Pancreas (tissue), 10 donors: ENCODE data around the gene ITGAD. TPM values are rescaled to one million over a fixed set of nuclear protein-coding genes. Genes with fewer than 3 reads are reported as not detected.

Source experiments
- ATAC-seq, 4 donors: fragments of 200-7000 bp; cut with Tn5 transposase; one replicate each; pipeline versions ENCODE4 v1.8.0 to v1.9.1; 2020; ENCODE audit warnings: mild to moderate bottlenecking in 4 of 4, moderate library complexity in 4 of 4
- DNase-seq, 6 donors: peaks; one replicate each; pipeline ENCODE4 v3.0.0-alpha.2; 2020
- FAIRE-seq: peaks from 2 replicates; lab custom pipeline; 2012; peaks lifted over from hg19 to GRCh38; lab: Jason Lieb, UNC
- H3K27ac ChIP-seq, 4 donors: fragments of 200-600 bp; sonication (generic); 1 replicate in 3 of 4; 2 replicates in 1 of 4; pipeline versions ENCODE4 v1.5.0 to v1.8.0; 2020
- H3K27me3 ChIP-seq, 4 donors: fragments of 200-600 bp; one replicate each; pipeline ENCODE4 v1.8.0; 2021
- H3K36me3 ChIP-seq, 3 donors: fragments of 200-600 bp; sonication (generic) in 1 of 3; one replicate each; pipeline versions ENCODE4 v1.5.0 to v1.8.0; 2020 to 2021
- H3K4me1 ChIP-seq, 3 donors: fragments of 200-600 bp; one replicate each; pipeline ENCODE4 v1.8.0; 2021
- H3K4me3 ChIP-seq, 4 donors: fragments of 200-600 bp; sonication (generic) in 2 of 4; one replicate each; pipeline versions ENCODE4 v1.5.0 to v1.8.0; 2020 to 2021
- H3K9me3 ChIP-seq, 4 donors: fragments of 200-600 bp; one replicate each; pipeline ENCODE4 v1.8.0; 2021
- WGBS, 2 donors: extraction: QIAGEN DNeasy Blood & Tissue Kit; methylation state at CpG; one replicate each; pipeline ENCODE4 v1.1.7; 2013; 5-methylcytosine and 5-hydroxymethylcytosine counted together
- intact Hi-C, 3 donors: fragments of 100-400 bp; cut with DNase I; formaldehyde crosslinking; loops; one replicate each; pipeline versions ENCODE4 v1.11.1 to v1.14.2; 2022
- polyA plus RNA-seq, 2 donors: library from polyadenylated mRNA; stranded (reverse); fragments of 200-250 nt; gene quantifications; one replicate each; pipeline ENCODE4 v1.2.3, GENCODE V29; 2013
- total RNA-seq, 6 donors: library from RNA; stranded (reverse); fragmentation: NEBNext Ultra II Directional in 4 of 6; extraction: Animal tissue kit (Norgen Biotek cat#: 25700) in 4 of 6; gene quantifications; one replicate each; pipeline versions ENCODE4 v1.2.1 to v1.2.4, GENCODE V29; 2021 to 2023
- TF ChIP-seq, protein P1 (sequence below), 4 donors: fragments of 200-600 bp; sonication (generic) in 3 of 4; IDR thresholded peaks; one replicate each; pipeline versions ENCODE4 v1.5.0 to v1.8.0; 2021; ENCODE audit warnings: antibody characterized with exemption in 4 of 4
- donor health status: healthy with polysubstance abuse.
- donor health status: DM: no; HTN: no; CAD: no; lungs with moderate emphysema.
- donor health status: DM: no; HTN: no; CAD: no.
- donor health status: control.
- donor health status: control.
- donor health status: Bipolar disorder and iron deficiency.
- donor health status: DM: yes; HTN: yes; CAD: no.
- donor health status: DM: no; HTN: no; CAD: no.
- donor health status: DM: no; HTN: no; CAD: no.
- donor health status: DM: yes; HTN: yes; CAD: no.

The ITGAD gene
- total and polyA plus RNA-seq, 8 donors = 0.06 to 0.31 TPM; not detected in 6

DNA sequence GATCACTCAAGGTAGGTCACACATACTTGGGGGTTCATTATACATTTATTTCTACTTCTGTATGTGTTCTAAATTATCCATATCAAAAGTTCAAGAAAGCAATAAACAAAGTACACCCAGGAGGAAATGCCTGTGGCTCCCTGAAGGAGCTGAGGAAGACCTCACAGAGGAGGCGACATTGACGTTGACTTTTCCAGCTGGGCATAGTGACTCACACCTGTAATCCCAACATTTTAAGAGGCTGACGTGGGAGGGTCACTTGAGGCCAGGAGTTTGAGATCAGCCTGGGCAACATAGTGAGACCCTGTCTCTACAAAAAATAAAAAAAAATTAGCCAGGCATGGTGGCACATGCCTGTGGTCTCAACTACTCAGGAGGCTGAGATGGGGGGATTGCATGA is 16.3 kb downstream of the ITGAD start:
- no peak overlapping the region for H3K4me3 ChIP-seq
- intact Hi-C loops = no loop called here
- TF ChIP-seq, protein P1, sequence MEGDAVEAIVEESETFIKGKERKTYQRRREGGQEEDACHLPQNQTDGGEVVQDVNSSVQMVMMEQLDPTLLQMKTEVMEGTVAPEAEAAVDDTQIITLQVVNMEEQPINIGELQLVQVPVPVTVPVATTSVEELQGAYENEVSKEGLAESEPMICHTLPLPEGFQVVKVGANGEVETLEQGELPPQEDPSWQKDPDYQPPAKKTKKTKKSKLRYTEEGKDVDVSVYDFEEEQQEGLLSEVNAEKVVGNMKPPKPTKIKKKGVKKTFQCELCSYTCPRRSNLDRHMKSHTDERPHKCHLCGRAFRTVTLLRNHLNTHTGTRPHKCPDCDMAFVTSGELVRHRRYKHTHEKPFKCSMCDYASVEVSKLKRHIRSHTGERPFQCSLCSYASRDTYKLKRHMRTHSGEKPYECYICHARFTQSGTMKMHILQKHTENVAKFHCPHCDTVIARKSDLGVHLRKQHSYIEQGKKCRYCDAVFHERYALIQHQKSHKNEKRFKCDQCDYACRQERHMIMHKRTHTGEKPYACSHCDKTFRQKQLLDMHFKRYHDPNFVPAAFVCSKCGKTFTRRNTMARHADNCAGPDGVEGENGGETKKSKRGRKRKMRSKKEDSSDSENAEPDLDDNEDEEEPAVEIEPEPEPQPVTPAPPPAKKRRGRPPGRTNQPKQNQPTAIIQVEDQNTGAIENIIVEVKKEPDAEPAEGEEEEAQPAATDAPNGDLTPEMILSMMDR (IDR thresholded peaks at IDR 0.05) = no peak
- no peaks in the 10 kb centered on the region for H3K36me3 ChIP-seq
- no peaks in the 10 kb centered on the region for H3K27me3 ChIP-seq
- no peak overlapping the region for H3K27ac ChIP-seq
- WGBS, 2 donors = 61 to 67% methylated on average over 3 of the region's 3 CpGs
- no peak for FAIRE-seq
- no peak for DNase-seq
- H3K4me1 ChIP-seq = no peaks in the 10 kb centered on the region
- H3K9me3 ChIP-seq = no peaks in the 10 kb centered on the region
- ATAC-seq = no peak

DNA sequence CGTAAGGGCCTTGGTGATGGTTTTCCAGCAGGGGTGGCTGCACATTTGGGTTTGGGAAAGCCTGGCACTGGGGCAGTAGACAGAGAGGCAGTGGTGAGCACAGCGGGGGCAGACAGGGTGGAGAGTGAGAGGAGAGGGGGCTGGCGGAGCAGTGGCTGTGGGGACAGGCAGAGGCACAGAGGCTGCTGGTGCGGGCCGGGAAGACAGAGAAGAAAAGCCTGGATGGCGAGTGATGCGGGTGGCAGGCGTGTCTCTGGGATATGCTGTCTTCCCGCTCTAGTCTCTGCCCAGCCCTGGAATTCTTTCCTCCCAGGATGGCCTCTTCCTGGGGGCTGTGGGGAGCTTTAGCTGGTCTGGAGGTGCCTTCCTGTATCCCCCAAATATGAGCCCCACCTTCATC is 16.9 kb downstream of the ITGAD start:
- TF ChIP-seq, protein P1 (IDR thresholded peaks at IDR 0.05) = no peak
- no peaks in the 10 kb centered on the region for H3K4me1 ChIP-seq
- H3K9me3 ChIP-seq = no peaks in the 10 kb centered on the region
- no peak for ATAC-seq
- no peaks in the 10 kb centered on the region for H3K27me3 ChIP-seq
- H3K4me3 ChIP-seq = no peak overlapping the region
- H3K27ac ChIP-seq = no peak overlapping the region
- WGBS, 2 donors = 71 to 80% methylated on average over 9 of the region's 9 CpGs
- DNase-seq = no peak
- FAIRE-seq = no peak
- no peaks in the 10 kb centered on the region for H3K36me3 ChIP-seq
- intact Hi-C loops = no loop called here

DNA sequence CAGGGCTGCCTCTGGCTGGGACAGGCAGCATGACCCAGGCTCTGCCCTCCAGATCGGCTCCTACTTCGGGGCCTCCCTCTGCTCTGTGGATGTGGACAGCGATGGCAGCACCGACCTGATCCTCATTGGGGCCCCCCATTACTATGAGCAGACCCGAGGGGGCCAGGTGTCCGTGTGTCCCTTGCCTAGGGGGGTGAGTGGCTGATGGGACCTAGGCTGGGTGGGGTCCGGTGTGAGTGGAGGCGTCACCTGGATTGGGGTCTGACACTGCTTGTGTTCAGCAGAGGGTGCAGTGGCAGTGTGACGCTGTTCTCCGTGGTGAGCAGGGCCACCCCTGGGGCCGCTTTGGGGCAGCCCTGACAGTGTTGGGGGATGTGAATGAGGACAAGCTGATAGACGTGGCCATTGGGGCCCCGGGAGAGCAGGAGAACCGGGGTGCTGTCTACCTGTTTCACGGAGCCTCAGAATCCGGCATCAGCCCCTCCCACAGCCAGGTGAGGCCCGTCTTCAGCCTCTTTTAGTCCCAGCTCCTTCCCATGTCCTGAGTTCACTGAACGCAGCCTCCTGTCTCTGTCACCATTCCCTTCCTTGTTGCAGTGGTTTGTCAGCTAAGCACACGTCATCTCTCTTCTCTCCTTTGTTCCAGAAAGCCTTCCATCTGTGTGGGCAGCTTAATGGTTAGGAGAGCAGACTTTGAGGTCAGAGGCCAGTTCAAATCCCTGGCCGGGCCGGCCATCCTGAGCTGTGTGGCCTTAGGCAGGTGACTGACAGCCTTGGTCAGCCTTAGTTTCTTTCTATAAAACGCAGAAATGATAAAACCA is 18.1 kb downstream of the ITGAD start:
- TF ChIP-seq, protein P1 (IDR thresholded peaks at IDR 0.05) = no peak
- Histone ChIP-seq H3K4me3 (no peak overlapping the region), H3K36me3 (no peaks in the 10 kb centered on the region), H3K27me3 (no peaks in the 10 kb centered on the region), H3K27ac (no peak overlapping the region), H3K9me3 (no peaks in the 10 kb centered on the region), H3K4me1 (no peaks in the 10 kb centered on the region)
- FAIRE-seq (no peak), DNase-seq (no peak), ATAC-seq (no peak)
- intact Hi-C loops = no loop called here
- WGBS, 2 donors = 63 to 73% methylated on average over 22 of the region's 22 CpGs

DNA sequence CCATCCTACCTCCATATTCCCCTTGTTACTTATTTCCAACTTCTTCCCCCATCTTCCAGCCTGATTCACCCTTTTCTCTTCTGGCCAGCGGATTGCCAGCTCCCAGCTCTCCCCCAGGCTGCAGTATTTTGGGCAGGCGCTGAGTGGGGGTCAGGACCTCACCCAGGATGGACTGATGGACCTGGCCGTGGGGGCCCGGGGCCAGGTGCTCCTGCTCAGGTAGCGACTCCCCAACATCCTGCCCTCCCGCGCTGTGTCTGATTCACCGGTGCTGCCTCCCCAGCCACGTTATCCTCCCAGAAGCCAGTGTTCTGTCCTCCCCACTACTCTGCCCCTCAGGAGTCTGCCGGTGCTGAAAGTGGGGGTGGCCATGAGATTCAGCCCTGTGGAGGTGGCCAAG is 19.6 kb downstream of the ITGAD start:
- Histone ChIP-seq H3K27ac (no peak overlapping the region), H3K9me3 (no peaks in the 10 kb centered on the region), H3K27me3 (no peaks in the 10 kb centered on the region), H3K4me1 (no peaks in the 10 kb centered on the region), H3K4me3 (no peak overlapping the region), H3K36me3 (no peaks in the 10 kb centered on the region)
- intact Hi-C loops = no loop called here
- TF ChIP-seq, protein P1 (IDR thresholded peaks at IDR 0.05) = no peak
- no peak for ATAC-seq
- no peak for FAIRE-seq
- 80 to 82% methylated on average over 10 of the region's 10 CpGs for WGBS, 2 donors
- no peak for DNase-seq

DNA sequence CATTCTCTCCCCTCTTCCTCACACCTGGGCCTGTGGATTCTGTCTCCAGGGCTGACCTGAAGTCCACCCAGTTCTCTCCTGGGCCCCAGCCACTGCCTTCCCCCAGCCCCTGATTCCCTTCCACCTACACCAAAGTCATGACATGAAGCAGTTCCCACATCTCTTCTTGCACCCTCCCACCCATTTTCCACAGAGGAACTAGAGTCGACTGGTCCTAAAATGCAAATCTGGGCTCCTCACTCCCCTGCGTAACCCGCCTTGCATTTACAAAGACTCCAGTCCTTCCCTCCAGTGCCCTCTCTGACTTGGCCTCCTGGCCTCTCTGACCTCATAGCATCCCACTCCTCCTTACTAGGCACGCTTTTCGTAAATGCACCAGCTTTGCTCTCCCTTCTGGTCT is 20.2 kb downstream of the ITGAD start:
- ATAC-seq = no peak
- DNase-seq = no peak
- no peak overlapping the region for H3K27ac ChIP-seq
- no peaks in the 10 kb centered on the region for H3K36me3 ChIP-seq
- FAIRE-seq = no peak
- intact Hi-C loops = no loop called here
- TF ChIP-seq, protein P1 (IDR thresholded peaks at IDR 0.05) = no peak
- 82 to 88% methylated on average over 5 of the region's 5 CpGs for WGBS, 2 donors
- H3K4me1 ChIP-seq = no peaks in the 10 kb centered on the region
- H3K4me3 ChIP-seq = no peak overlapping the region
- no peaks in the 10 kb centered on the region for H3K27me3 ChIP-seq
- H3K9me3 ChIP-seq = no peaks in the 10 kb centered on the region
